ENCODE data around the gene ARMH1. TPM values are rescaled to one million over a fixed set of nuclear protein-coding genes. Genes with fewer than 3 reads are reported as not detected.
"Not testable (repeated sequence)": the region's sequence is repeated elsewhere in the genome, so short reads cannot be mapped to it uniquely, and the experiment has no call there.

Gene ARMH1
- total RNA-seq, 1 donor from 2014 or later, result 14.5 TPM

GRCh38 chr1:44730741-44731512 lies 56.4 kb downstream of the ARMH1 start, which contains the start of gene RNU5D-1:
TSS of gene RNU5D-1 (minus strand) at chr1:44731170.
- peak; percentile 88 for TF ChIP-seq CTCF (IDR thresholded peaks at IDR 0.05)
- intact Hi-C loops (cut with DNase I), result no loop called here
- Histone ChIP-seq H3K27me3 (ENCODE audit: low read depth) (no peaks in the 10 kb centered on the region), H3K4me1 (peaks cover 29% of the 10 kb centered on the region), H3K36me3 (no peaks in the 10 kb centered on the region), H3K4me3 (peak within 1 kb of the TSS; percentile 33), H3K27ac (peak within 1 kb of the TSS; percentile 96), H3K9me3 (no peaks in the 10 kb centered on the region)
- peak; percentile 92 to 96 for ATAC-seq
- DNase-seq, result peak; percentile 93

DNA sequence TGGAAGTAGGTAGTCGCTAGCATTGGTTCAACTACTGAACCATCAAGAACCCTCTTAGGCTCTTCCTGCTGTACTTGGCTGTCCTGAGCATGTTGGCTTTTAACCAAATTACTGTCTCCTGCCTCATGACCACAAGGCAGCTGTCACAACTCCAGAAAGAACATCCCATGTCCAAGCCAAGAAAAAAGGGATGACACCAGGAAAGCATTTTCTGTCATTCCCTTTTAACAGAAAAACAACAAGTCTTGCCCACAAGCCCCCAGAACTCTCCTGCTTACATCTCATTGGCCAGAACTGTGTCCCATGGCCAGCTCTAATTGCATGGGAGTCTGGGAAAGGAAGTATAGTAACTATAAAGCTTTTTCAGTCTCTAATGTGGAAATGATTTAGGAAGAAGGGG lies 58.9 kb downstream of the ARMH1 start:
- no peaks in the 10 kb centered on the region for H3K9me3 ChIP-seq
- H3K4me1 ChIP-seq, result peaks cover 29% of the 10 kb centered on the region
- H3K27me3 ChIP-seq (ENCODE audit: low read depth), result no peaks in the 10 kb centered on the region
- no peaks in the 10 kb centered on the region for H3K36me3 ChIP-seq
- intact Hi-C loops (cut with DNase I), result no loop called here
- no peak overlapping the region for H3K4me3 ChIP-seq
- DNase-seq, result no peak
- ATAC-seq, result no peak
- H3K27ac ChIP-seq, result no peak overlapping the region
- no peak for TF ChIP-seq CTCF (IDR thresholded peaks at IDR 0.05)

DNA sequence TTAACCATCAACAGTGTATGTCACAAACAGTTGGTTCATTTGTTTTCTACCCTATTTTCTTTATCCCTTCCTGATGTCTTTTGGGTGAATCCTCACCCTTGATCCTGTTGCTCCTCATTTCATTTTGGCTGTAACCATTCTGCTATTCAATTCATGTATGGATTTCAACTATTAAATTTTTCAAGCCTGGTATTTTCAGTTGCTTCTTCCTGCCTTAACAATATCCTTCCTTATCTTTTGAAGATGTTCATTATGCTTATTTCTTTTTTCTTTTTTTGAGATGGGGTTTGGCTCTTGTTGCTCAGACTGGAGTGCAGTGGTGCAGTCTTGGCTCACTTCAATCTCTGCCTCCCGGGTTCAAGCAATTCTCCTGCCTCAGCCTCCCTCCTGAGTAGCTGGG lies 59.3 kb downstream of the ARMH1 start:
- H3K9me3 ChIP-seq, result no peaks in the 10 kb centered on the region
- no peak for DNase-seq
- H3K4me3 ChIP-seq, result no peak overlapping the region
- H3K4me1 ChIP-seq, result peaks cover 29% of the 10 kb centered on the region
- no peaks in the 10 kb centered on the region for H3K27me3 ChIP-seq (ENCODE audit: low read depth)
- TF ChIP-seq CTCF (IDR thresholded peaks at IDR 0.05), result no peak
- ATAC-seq, result no peak
- intact Hi-C loops (cut with DNase I), result no loop called here
- H3K36me3 ChIP-seq, result no peaks in the 10 kb centered on the region
- H3K27ac ChIP-seq, result no peak overlapping the region

- Histone ChIP-seq H3K4me3 (no peak overlapping the region), H3K9me3 (no peaks in the 10 kb centered on the region), H3K36me3 (no peaks in the 10 kb centered on the region), H3K4me1 (peaks cover 14% of the 10 kb centered on the region), H3K27me3 (ENCODE audit: low read depth) (no peaks in the 10 kb centered on the region), H3K27ac (no peak overlapping the region)
- ATAC-seq (no peak), DNase-seq (no peak)
- intact Hi-C loops (cut with DNase I), result no loop called here
- no peak for TF ChIP-seq CTCF (IDR thresholded peaks at IDR 0.05)
Measured at GRCh38 chr1:44735992-44736391, 61.5 kb downstream of the ARMH1 start.

GRCh38 chr1:44738953-44739306 lies 64.4 kb downstream of the ARMH1 start:
- H3K27ac ChIP-seq, result peak overlapping the region; percentile 87
- ATAC-seq; intact Hi-C loops (cut with DNase I): not testable (repeated sequence)

More at GRCh38 chr1:44738953-44739306, 64.4 kb downstream of the ARMH1 start:
- DNase-seq; H3K27me3 ChIP-seq (ENCODE audit: low read depth); H3K36me3 ChIP-seq; H3K9me3 ChIP-seq; H3K4me1 ChIP-seq: not testable (repeated sequence)
- H3K4me3 ChIP-seq, result peak overlapping the region; percentile 66

All from lower lobe of right lung (tissue), 2 donors.